A549 (cell line): Measurements from ENCODE around the gene PGAP1. TPM values are rescaled to one million over a fixed set of nuclear protein-coding genes. Genes with fewer than 3 reads are reported as not detected.

Experiments used
- ATAC-seq, 2 experiments: fragments of 200-7000 bp in 1 of 2; fragments of >200 bp in 1 of 2; cut with Nextera tagmentation in 1 of 2; cut with Tn5 transposase in 1 of 2; 3 replicates each; pipeline versions ENCODE4 v1.8.0 to v1.9.1; 2018 to 2020; ENCODE audit warnings: mild to moderate bottlenecking in 1 of 2, moderate library complexity in 1 of 2
- CTCF ChIA-PET: fragments of 300-600 bp; sonication (Branson Sonifier 250); formaldehyde crosslinking; extraction: SDS; loops from one replicate; lab custom pipeline; 2021; ENCODE audit warnings: antibody characterized with exemption, inconsistent platforms; lab: Yijun Ruan, JAX
- POLR2A ChIA-PET: fragments of 350-600 bp; formaldehyde crosslinking; extraction: SDS; loops from one replicate; lab custom pipeline; 2021; ENCODE audit warnings: antibody characterized with exemption, inconsistent platforms; lab: Yijun Ruan, JAX
- DNase-seq, 2 experiments: peaks; one replicate each; pipeline versions ENCODE4 v3.0.0 to v3.0.0-alpha.2; 2011 to 2016; ENCODE audit warnings: low read depth in 1 of 2, low spot score in 1 of 2
- FAIRE-seq: peaks from 2 replicates; lab custom pipeline; 2011; peaks lifted over from hg19 to GRCh38; lab: Jason Lieb, UNC
- H3K27ac ChIP-seq, 2 experiments: fragments of >200 bp; sonication (Bioruptor Twin); formaldehyde crosslinking; 3 replicates each; pipeline ENCODE4 v1.5.1; 2016 to 2017
- H3K4me1 ChIP-seq: fragments of >200 bp; sonication (Bioruptor Twin); formaldehyde crosslinking; 3 replicates; pipeline ENCODE4 v1.6.1; 2016
- H3K4me2 ChIP-seq: fragments of >200 bp; sonication (Bioruptor Twin); formaldehyde crosslinking; 3 replicates; pipeline ENCODE4 v1.6.1; 2016
- H3K4me3 ChIP-seq: fragments of >200 bp; sonication (Bioruptor Twin); formaldehyde crosslinking; 3 replicates; pipeline ENCODE4 v1.5.1; 2016
- H3K9me3 ChIP-seq: fragments of >200 bp; sonication (Bioruptor Twin); formaldehyde crosslinking; 3 replicates; pipeline ENCODE4 v1.6.1; 2016
- BHLHE40 ChIP-seq: IDR thresholded peaks from 2 replicates; pipeline ENCODE4 v1.6.1; 2012; ENCODE audit warnings: low read depth, low read length, inconsistent platforms
- CHD2 ChIP-seq: fragments of 150-350 bp; IDR thresholded peaks from 2 replicates; pipeline ENCODE4 v1.6.1; 2014; ENCODE audit warnings: low read length; ENCODE audit not compliant: partially characterized antibody
- CTCF ChIP-seq: fragments of >200 bp; sonication (Bioruptor Twin); formaldehyde crosslinking; IDR thresholded peaks from 3 replicates; pipeline ENCODE4 v1.5.1; 2016
- ELK1 ChIP-seq: fragments of 150-350 bp; IDR thresholded peaks from 2 replicates; pipeline ENCODE4 v1.6.1; 2014; ENCODE audit warnings: low read depth, mild to moderate bottlenecking, low read length
- ESRRA ChIP-seq: fragments of 150-350 bp; IDR thresholded peaks from 2 replicates; pipeline ENCODE4 v1.6.1; 2014; ENCODE audit warnings: mild to moderate bottlenecking, low read length, borderline replicate concordance
- FOSB ChIP-seq: fragments of 250-450 bp; sonication (Bioruptor Pico); IDR thresholded peaks from 2 replicates; pipeline ENCODE4 v1.5.0; 2020; ENCODE audit warnings: mild to moderate bottlenecking, moderate library complexity
- GATA3 ChIP-seq: IDR thresholded peaks from 2 replicates; pipeline ENCODE4 v1.6.1; 2012; ENCODE audit warnings: borderline replicate concordance
- HOXB5 ChIP-seq: fragments of 250-450 bp; sonication (Bioruptor Pico); IDR thresholded peaks from 2 replicates; pipeline ENCODE4 v1.5.0; 2020; ENCODE audit warnings: mild to moderate bottlenecking, moderate library complexity
- JUN ChIP-seq, 2 experiments: fragments of >200 bp; sonication (Bioruptor Twin); formaldehyde crosslinking; IDR thresholded peaks; 2 replicates in 1 of 2; 3 replicates in 1 of 2; pipeline ENCODE4 v1.6.1; 2016 to 2017
- JUNB ChIP-seq: fragments of >200 bp; sonication (Bioruptor Twin); formaldehyde crosslinking; IDR thresholded peaks from 2 replicates; pipeline ENCODE4 v1.6.1; 2016
- KDM1A ChIP-seq: fragments of 200-600 bp; sonication (generic); IDR thresholded peaks from 2 replicates; pipeline ENCODE4 v1.6.1; 2016; ENCODE audit warnings: low read depth, mild to moderate bottlenecking
- KDM5A ChIP-seq: fragments of 200-600 bp; sonication (generic); IDR thresholded peaks from 2 replicates; pipeline ENCODE4 v1.6.1; 2016; ENCODE audit warnings: antibody characterized with exemption, mild to moderate bottlenecking
- MAFK ChIP-seq: fragments of 450-650 bp; IDR thresholded peaks from 2 replicates; pipeline ENCODE4 v1.6.1; 2014; ENCODE audit not compliant: partially characterized antibody
- MAX ChIP-seq: IDR thresholded peaks from 2 replicates; pipeline ENCODE4 v1.6.1; 2012
- MAZ ChIP-seq: fragments of 150-350 bp; IDR thresholded peaks from 2 replicates; pipeline ENCODE4 v1.6.1; 2014; ENCODE audit warnings: antibody characterized with exemption, low read depth, low read length, borderline replicate concordance
- NR3C1 ChIP-seq: fragments of >200 bp; sonication (Bioruptor Twin); formaldehyde crosslinking; IDR thresholded peaks from 3 replicates; pipeline ENCODE4 v1.6.1; 2017
- POLR2AphosphoS2 ChIP-seq: conservative IDR thresholded peaks from 2 replicates; pipeline ENCODE4 v1.6.1; 2012; ENCODE audit warnings: low read length, improper control_type of control experiment, inconsistent platforms
- RAD21 ChIP-seq, 2 experiments: fragments of >200 bp in 1 of 2; sonication (Bioruptor Twin) in 1 of 2; formaldehyde crosslinking in 1 of 2; IDR thresholded peaks in 1 of 2; conservative IDR thresholded peaks in 1 of 2; 2 replicates in 1 of 2; 3 replicates in 1 of 2; pipeline ENCODE4 v1.6.1; 2012 to 2018; ENCODE audit warnings: inconsistent platforms in 1 of 2
- RARB ChIP-seq: fragments of 250-450 bp; sonication (Bioruptor Pico); IDR thresholded peaks from 2 replicates; pipeline ENCODE4 v1.8.0; 2021; ENCODE audit warnings: mild to moderate bottlenecking, moderate library complexity
- REST ChIP-seq: fragments of 200-600 bp; sonication (generic); IDR thresholded peaks from 2 replicates; pipeline ENCODE4 v1.6.1; 2016; ENCODE audit warnings: antibody characterized with exemption, mild to moderate bottlenecking, moderate library complexity
- RNF2 ChIP-seq: fragments of 200-600 bp; sonication (generic); IDR thresholded peaks from 2 replicates; pipeline ENCODE4 v1.6.1; 2016; ENCODE audit warnings: low read depth, mild to moderate bottlenecking, antibody characterized with exemption, moderate library complexity, borderline replicate concordance
- SMC3 ChIP-seq: fragments of >200 bp; sonication (Bioruptor Twin); formaldehyde crosslinking; IDR thresholded peaks from 3 replicates; pipeline ENCODE4 v1.6.1; 2018; ENCODE audit warnings: inconsistent platforms
- TP53 ChIP-seq: fragments of 250-450 bp; sonication (Bioruptor Pico); IDR thresholded peaks from 2 replicates; pipeline ENCODE4 v1.5.0; 2021; ENCODE audit warnings: mild to moderate bottlenecking, moderate library complexity
- ZFP36 ChIP-seq: fragments of 450-650 bp; IDR thresholded peaks from 2 replicates; pipeline ENCODE4 v1.6.1; 2014; ENCODE audit warnings: borderline replicate concordance; ENCODE audit not compliant: partially characterized antibody
- ZNF302 ChIP-seq: fragments of 250-450 bp; sonication (Bioruptor Pico); IDR thresholded peaks from 2 replicates; pipeline ENCODE4 v1.9.0; 2021; ENCODE audit warnings: inconsistent platforms, mild to moderate bottlenecking, moderate library complexity
- ZSCAN20 ChIP-seq: fragments of 250-450 bp; sonication (Bioruptor Pico); IDR thresholded peaks from 2 replicates; pipeline ENCODE4 v1.8.0; 2022; ENCODE audit warnings: mild to moderate bottlenecking, moderate library complexity
- WGBS: methylation state at CpG from one replicate; pipeline ENCODE4 v1.1.6; 2017; ENCODE audit errors: missing lambda C conversion rate; 5-methylcytosine and 5-hydroxymethylcytosine counted together
- polyA plus RNA-seq, 4 experiments: library from polyadenylated mRNA; depleted of rRNA in 3 of 4; stranded (reverse); fragments of >200 nt; fragmentation: RNase III in 1 of 4; extraction: RNeasy Plus Mini Kit Qiagen cat#74134 plus additional on column Dnase treatment in 1 of 4; gene quantifications; 2 replicates in 3 of 4; 3 replicates in 1 of 4; pipeline ENCODE4 v1.2.3, GENCODE V29; 2011 to 2017

PGAP1 gene
- polyA plus RNA-seq, 2 of the 4 experiments (the other 2 are of a cell fraction) = 3.5 to 9.3 TPM

GRCh38 chr2:196798980-196799379, 127.5 kb downstream of the PGAP1 start:
- peaks cover 19% of the 10 kb centered on the region; the same call in 2 of the 3 replicates for H3K4me1 ChIP-seq
- H3K9me3 ChIP-seq = no peaks in the 10 kb centered on the region
- FAIRE-seq (no peak), DNase-seq (peak in 1 of 2 experiments; percentile 2), ATAC-seq (peak in 1 of 2 experiments; percentile 21; a peak in 3 of 6 replicates)
- H3K27ac ChIP-seq = peak overlapping the region; percentile 88 to 92
- H3K4me2 ChIP-seq = peak overlapping the region; percentile 78
- ChIA-PET CTCF (interaction anchor here (1.3 to 1.5 kb wide), 3 partner anchors 9 to 48 kb away, joined by 4 to 5 read pairs (median 4); no protein-coding TSS in a partner anchor), POLR2A (interaction anchor here (0.7 to 1.2 kb wide), 6 partner anchors 9 to 654 kb away, joined by 3 to 6 read pairs (median 4); no protein-coding TSS in a partner anchor)
- 4% methylated on average over 10 of the region's 10 CpGs for WGBS
- TF ChIP-seq MAFK = no peak
- no peak for TF ChIP-seq REST
- TF ChIP-seq FOSB (CRISPR knock-in tag) = no peak
- no peak for TF ChIP-seq ELK1
- TF ChIP-seq POLR2AphosphoS2 = no peak
- TF ChIP-seq GATA3 = no peak
- no peak for TF ChIP-seq ZFP36
- TF ChIP-seq BHLHE40 = no peak
- no peak for TF ChIP-seq JUN (IDR thresholded peaks at IDR 0.05)
- TF ChIP-seq HOXB5 (CRISPR knock-in tag) = no peak
- TF ChIP-seq MAZ = no peak
- TF ChIP-seq RARB (CRISPR knock-in tag) = no peak
- TF ChIP-seq CTCF = no peak
- TF ChIP-seq MAX = no peak
- TF ChIP-seq RNF2 = no peak
- no peak for TF ChIP-seq SMC3
- H3K4me3 ChIP-seq = peak overlapping the region; percentile 89

- Histone ChIP-seq H3K27ac (no peak overlapping the region), H3K4me3 (no peak overlapping the region), H3K4me1 (peaks cover 3% of the 10 kb centered on the region; the same call in 1 of the 3 replicates), H3K9me3 (no peaks in the 10 kb centered on the region), H3K4me2 (no peak overlapping the region)
- 96% methylated on average over 3 of the region's 3 CpGs for WGBS
- POLR2A ChIA-PET = no interaction called here
- FAIRE-seq (no peak), ATAC-seq (no peak), DNase-seq (no peak)
- no peak for TF ChIP-seq RAD21 (conservative IDR thresholded peaks at IDR 0.05 in 1 of 2, IDR thresholded peaks at IDR 0.05 in 1 of 2)
- TF ChIP-seq ZSCAN20 (CRISPR knock-in tag) = no peak
- no peak for TF ChIP-seq NR3C1
- no peak for TF ChIP-seq KDM1A
- TF ChIP-seq JUNB = no peak
- no peak for TF ChIP-seq ZNF302 (CRISPR knock-in tag)
- TF ChIP-seq CHD2 = no peak
- no peak for TF ChIP-seq BHLHE40
- no peak for TF ChIP-seq KDM5A
- TF ChIP-seq ESRRA = no peak
- no peak for TF ChIP-seq TP53 (CRISPR knock-in tag)
- CTCF ChIA-PET = no interaction called here
Measured at GRCh38 chr2:196792865-196793264, 133.6 kb downstream of the PGAP1 start.
